SHP77 treated with DMSO at 0.1 percent for 48 hours (cell line): Measurements from ENCODE around the gene ENPP7.

Experiments
- DNase-seq: peaks from one replicate; lab custom pipeline; 2025; lab: John Stamatoyannopoulos, UW

Gene ENPP7

DNA sequence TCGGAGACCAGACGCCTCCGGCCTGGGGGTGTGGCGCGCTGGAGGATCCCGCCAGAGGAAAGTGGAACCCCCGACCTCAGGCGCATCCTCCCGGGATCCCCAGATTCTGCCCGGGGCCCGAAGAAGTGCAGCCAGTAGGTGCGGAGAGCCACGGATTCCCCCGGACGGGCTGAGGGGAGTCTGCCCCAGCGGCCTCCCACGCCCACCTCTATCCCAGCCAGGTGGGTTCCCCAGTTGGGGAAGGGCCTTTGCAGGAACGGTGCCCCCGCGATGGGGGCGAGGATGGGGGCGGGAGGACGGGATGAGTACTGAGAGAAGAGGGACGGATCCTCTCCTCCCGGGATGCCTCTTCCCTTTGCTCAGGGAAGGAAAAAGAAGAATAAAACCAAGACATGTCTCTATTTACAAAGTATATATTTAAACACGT, 61.0 kb downstream of the ENPP7 start:
- no peak for DNase-seq
